SU-DHL-6 (cell line): Measurements from ENCODE around the gene MCAM.

Experiments
- H2AFZ ChIP-seq: fragments of 200-600 bp; sonication (generic); 2 replicates; pipeline ENCODE4 v1.6.1; 2014; ENCODE audit warnings: low read depth, mild to moderate bottlenecking, moderate library complexity, mixed read lengths, antibody characterized with exemption, low read length; ENCODE audit not compliant: severe bottlenecking
- H3F3A ChIP-seq: fragments of 200-600 bp; shearing (Covaris generic); 2 replicates; pipeline ENCODE4 v1.6.0; 2016; ENCODE audit warnings: antibody characterized with exemption, mild to moderate bottlenecking; ENCODE audit not compliant: insufficient read depth
- H3K27ac ChIP-seq: fragments of 200-600 bp; sonication (generic); 2 replicates; pipeline ENCODE4 v1.5.1; 2016; ENCODE audit warnings: low read depth, mild to moderate bottlenecking, low read length, moderate library complexity, mixed read lengths
- H3K27me3 ChIP-seq: fragments of 200-600 bp; sonication (generic), shearing (Covaris generic); 2 replicates; pipeline ENCODE4 v1.6.0; 2014; ENCODE audit warnings: mild to moderate bottlenecking, low read length
- H3K36me3 ChIP-seq: fragments of 200-600 bp; sonication (generic); 2 replicates; pipeline ENCODE4 v1.6.1; 2014; ENCODE audit warnings: mild to moderate bottlenecking, low read length, mixed read lengths
- H3K4me2 ChIP-seq: fragments of 300-600, 200-600 bp; shearing (Covaris generic), sonication (generic); 2 replicates; pipeline ENCODE4 v1.6.0; 2014; ENCODE audit warnings: low read length, low read depth, mild to moderate bottlenecking; ENCODE audit not compliant: poor library complexity, severe bottlenecking
- H3K4me3 ChIP-seq: fragments of 200-600 bp; sonication (generic); 2 replicates; pipeline ENCODE4 v1.5.1; 2014; ENCODE audit warnings: antibody characterized with exemption, low read length, mild to moderate bottlenecking, mixed read lengths; ENCODE audit not compliant: insufficient read depth, poor library complexity, severe bottlenecking
- H3K79me2 ChIP-seq: fragments of 200-600 bp; sonication (generic); 2 replicates; pipeline ENCODE4 v1.6.1; 2014; ENCODE audit warnings: mild to moderate bottlenecking, low read length, moderate library complexity; ENCODE audit not compliant: insufficient read depth
- H3K9ac ChIP-seq: fragments of 200-600 bp; sonication (generic); 2 replicates; pipeline ENCODE4 v1.7.0; 2014; ENCODE audit warnings: mild to moderate bottlenecking, low read length
- H3K9me2 ChIP-seq: fragments of 200-600 bp; sonication (generic); replicated peaks from 2 replicates; pipeline ENCODE4 v1.6.1; 2014; ENCODE audit warnings: low read length; ENCODE audit not compliant: insufficient read depth
- H3K9me3 ChIP-seq: fragments of 200-600 bp; sonication (generic); 2 replicates; pipeline ENCODE4 v1.6.1; 2014; ENCODE audit warnings: low read length, mixed read lengths; ENCODE audit not compliant: insufficient read depth
- H4K20me1 ChIP-seq: fragments of 200-600 bp; sonication (generic); 2 replicates; pipeline ENCODE4 v1.6.1; 2014; ENCODE audit warnings: low read depth, mild to moderate bottlenecking, antibody characterized with exemption, low read length, moderate library complexity, mixed read lengths
- CTCF ChIP-seq: fragments of 200-600 bp; sonication (generic); IDR thresholded peaks from one replicate; pipeline ENCODE4 v1.5.1; 2017; ENCODE audit warnings: antibody characterized with exemption, mild to moderate bottlenecking, low read length, moderate library complexity; ENCODE audit not compliant: insufficient read depth, poor library complexity, severe bottlenecking
- EZH2phosphoT487 ChIP-seq: fragments of 200-600 bp; sonication (generic), shearing (Covaris generic); conservative IDR thresholded peaks from 2 replicates; pipeline ENCODE4 v1.6.1; 2018; ENCODE audit warnings: mild to moderate bottlenecking, antibody characterized with exemption, low read length, moderate library complexity, mixed read lengths

Gene MCAM

DNA sequence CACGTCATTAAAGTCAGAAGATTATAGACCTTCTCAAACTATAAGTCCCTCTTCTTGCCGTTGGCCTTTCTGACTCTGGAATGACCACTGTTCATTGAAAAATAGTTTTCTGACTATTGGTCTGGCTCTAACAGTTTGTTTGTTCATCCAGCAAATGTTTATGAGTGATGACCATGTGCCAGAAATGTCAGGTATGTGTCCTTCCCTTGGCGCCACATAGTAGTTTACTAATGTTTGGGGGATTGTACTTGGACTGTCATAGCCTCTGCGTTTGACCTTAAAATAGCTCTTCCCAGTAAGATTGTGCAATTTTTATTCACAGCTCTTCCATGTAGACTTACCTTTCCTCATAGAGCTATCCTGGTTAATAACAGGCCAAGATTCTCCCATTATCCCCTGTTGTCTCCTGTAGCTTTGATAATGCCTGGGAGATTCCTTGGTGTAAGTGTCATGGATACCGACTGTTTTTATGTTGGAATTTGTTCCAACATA lies 13.7 kb downstream of the MCAM start:
- H3K9me2 ChIP-seq, result no peaks in the 10 kb centered on the region
- no peaks in the 10 kb centered on the region for H3K27me3 ChIP-seq
- no peak overlapping the region for H3K4me3 ChIP-seq
- TF ChIP-seq CTCF, result no peak
- no peak for TF ChIP-seq EZH2phosphoT487
- no peaks in the 10 kb centered on the region for H4K20me1 ChIP-seq
- no peak overlapping the region for H3K27ac ChIP-seq
- H3F3A ChIP-seq, result no peaks in the 10 kb centered on the region
- H3K9ac ChIP-seq, result no peak overlapping the region
- H3K9me3 ChIP-seq, result no peaks in the 10 kb centered on the region
- no peak overlapping the region for H2AFZ ChIP-seq
- H3K4me2 ChIP-seq, result no peak overlapping the region
- no peaks in the 10 kb centered on the region for H3K79me2 ChIP-seq
- H3K36me3 ChIP-seq, result peaks cover 12% of the 10 kb centered on the region; the same call in 1 of the 2 replicates

GRCh38 chr11:119300198-119300964 lies 16.5 kb downstream of the MCAM start:
- no peak overlapping the region for H2AFZ ChIP-seq
- H3K79me2 ChIP-seq, result no peaks in the 10 kb centered on the region
- no peak overlapping the region for H3K27ac ChIP-seq
- H3K36me3 ChIP-seq, result peaks cover 20% of the 10 kb centered on the region
- no peaks in the 10 kb centered on the region for H3K9me2 ChIP-seq
- H3F3A ChIP-seq, result no peaks in the 10 kb centered on the region
- no peak overlapping the region for H3K9ac ChIP-seq
- no peaks in the 10 kb centered on the region for H3K9me3 ChIP-seq
- no peaks in the 10 kb centered on the region for H4K20me1 ChIP-seq
- TF ChIP-seq EZH2phosphoT487, result no peak
- no peak for TF ChIP-seq CTCF
- H3K4me2 ChIP-seq, result no peak overlapping the region
- no peaks in the 10 kb centered on the region for H3K27me3 ChIP-seq
- H3K4me3 ChIP-seq, result no peak overlapping the region

DNA sequence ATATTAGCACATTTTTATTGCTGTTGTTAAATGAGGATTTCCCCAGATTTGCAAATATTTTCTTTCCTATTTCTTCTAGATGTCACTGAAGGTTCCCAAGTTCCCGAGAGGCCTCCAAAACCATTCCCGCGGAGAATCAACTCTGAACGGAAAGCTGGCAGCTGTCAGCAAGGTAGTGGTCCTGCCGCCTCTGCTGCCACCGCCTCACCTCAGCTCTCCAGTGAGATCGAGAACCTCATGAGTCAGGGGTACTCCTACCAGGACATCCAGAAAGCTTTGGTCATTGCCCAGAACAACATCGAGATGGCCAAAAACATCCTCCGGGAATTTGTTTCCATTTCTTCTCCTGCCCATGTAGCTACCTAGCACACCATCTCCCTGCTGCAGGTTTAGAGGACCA lies 17.5 kb downstream of the MCAM start:
- Histone ChIP-seq H3K79me2 (no peaks in the 10 kb centered on the region), H3K9me2 (no peaks in the 10 kb centered on the region), H3K9ac (no peak overlapping the region), H3K27ac (no peak overlapping the region), H3K27me3 (no peaks in the 10 kb centered on the region), H3K4me3 (no peak overlapping the region), H2AFZ (no peak overlapping the region), H4K20me1 (no peaks in the 10 kb centered on the region), H3K4me2 (no peak overlapping the region), H3K9me3 (no peaks in the 10 kb centered on the region), H3F3A (no peaks in the 10 kb centered on the region), H3K36me3 (peaks cover 20% of the 10 kb centered on the region)
- no peak for TF ChIP-seq CTCF
- TF ChIP-seq EZH2phosphoT487, result no peak
